Neural progenitor cell (in vitro differentiated cells): ENCODE measurements around the gene LGR5. TPM values are rescaled to one million over a fixed set of nuclear protein-coding genes. Genes with fewer than 3 reads are reported as not detected.

Source experiments
- DNase-seq: peaks from one replicate; pipeline ENCODE4 v3.0.0-alpha.2; 2016; ENCODE audit warnings: low spot score
- H2AFZ ChIP-seq: fragments of 200-600 bp; sonication (generic); replicated peaks from 2 replicates; pipeline ENCODE4 v1.6.1; 2016; ENCODE audit warnings: antibody characterized with exemption
- H3F3A ChIP-seq: fragments of 200-600 bp; sonication (generic); 2 replicates; pipeline ENCODE4 v1.6.1; 2016; ENCODE audit warnings: antibody characterized with exemption, low read depth
- H3K27ac ChIP-seq: fragments of 200-600 bp; sonication (generic); 2 replicates; pipeline ENCODE4 v1.5.1; 2016; ENCODE audit warnings: mild to moderate bottlenecking
- H3K27me3 ChIP-seq: fragments of 200-600 bp; sonication (generic); 2 replicates; pipeline ENCODE4 v1.6.1; 2016; ENCODE audit warnings: mild to moderate bottlenecking, moderate library complexity
- H3K36me3 ChIP-seq: fragments of 200-600 bp; sonication (generic); 2 replicates; pipeline ENCODE4 v1.5.1; 2016
- H3K4me1 ChIP-seq: fragments of 200-600 bp; sonication (generic); 2 replicates; pipeline ENCODE4 v1.6.1; 2016; ENCODE audit warnings: mixed run types
- H3K4me2 ChIP-seq: fragments of 200-600 bp; sonication (generic); 2 replicates; pipeline ENCODE4 v1.6.1; 2016
- H3K4me3 ChIP-seq: fragments of 200-600 bp; sonication (generic); 2 replicates; pipeline ENCODE4 v1.5.1; 2016
- H3K79me2 ChIP-seq: fragments of 200-600 bp; sonication (generic); 2 replicates; pipeline ENCODE4 v1.6.1; 2016; ENCODE audit warnings: low read depth
- H3K9ac ChIP-seq: fragments of 200-600 bp; sonication (generic); 2 replicates; pipeline ENCODE4 v1.6.1; 2016
- H3K9me3 ChIP-seq: fragments of 200-600 bp; sonication (generic); 2 replicates; pipeline ENCODE4 v1.5.1; 2016; ENCODE audit warnings: low read depth
- H4K20me1 ChIP-seq: fragments of 200-600 bp; sonication (generic); 2 replicates; pipeline ENCODE4 v1.6.1; 2016; ENCODE audit warnings: low read depth
- H3K27ac Mint-ChIP-seq: 3 replicates; pipeline ENCODE4 v1.8.0; 2021; ENCODE audit warnings: mixed read lengths
- H3K27me3 Mint-ChIP-seq: 2 replicates; pipeline ENCODE4 v1.8.0; 2022; ENCODE audit warnings: low read depth, mild to moderate bottlenecking, inconsistent platforms, moderate library complexity, mixed read lengths; ENCODE audit not compliant: insufficient read depth
- H3K36me3 Mint-ChIP-seq: 3 replicates; pipeline ENCODE4 v1.8.0; 2021; ENCODE audit warnings: mixed read lengths
- H3K4me1 Mint-ChIP-seq: 3 replicates; pipeline ENCODE4 v1.8.0; 2021; ENCODE audit warnings: mixed read lengths
- H3K4me3 Mint-ChIP-seq: 3 replicates; pipeline ENCODE4 v1.8.0; 2021; ENCODE audit warnings: mild to moderate bottlenecking, moderate library complexity, mixed read lengths
- H3K9me3 Mint-ChIP-seq: 3 replicates; pipeline ENCODE4 v1.8.0; 2020; ENCODE audit warnings: mixed read lengths
- CTCF ChIP-seq: fragments of 200-600 bp; sonication (generic); IDR thresholded peaks from 2 replicates; pipeline ENCODE4 v1.5.1; 2017; ENCODE audit warnings: antibody characterized with exemption, mild to moderate bottlenecking
- EZH2 ChIP-seq: fragments of 200-600 bp; sonication (generic); IDR thresholded peaks from 2 replicates; pipeline ENCODE4 v1.6.1; 2017; ENCODE audit warnings: antibody characterized with exemption, mild to moderate bottlenecking, moderate library complexity
- EZH2phosphoT487 ChIP-seq: fragments of 200-600 bp; sonication (generic); IDR thresholded peaks from 2 replicates; pipeline ENCODE4 v1.6.1; 2017; ENCODE audit warnings: antibody characterized with exemption
- total RNA-seq: library from RNA; depleted of rRNA; stranded (reverse); fragments of >200 nt; gene quantifications from 2 replicates; pipeline ENCODE4 v1.2.3, GENCODE V29; 2015; ENCODE audit warnings: low replicate concordance

LGR5 gene
- total RNA-seq, 1 donor from 2014 or later = 1.4 TPM

DNA sequence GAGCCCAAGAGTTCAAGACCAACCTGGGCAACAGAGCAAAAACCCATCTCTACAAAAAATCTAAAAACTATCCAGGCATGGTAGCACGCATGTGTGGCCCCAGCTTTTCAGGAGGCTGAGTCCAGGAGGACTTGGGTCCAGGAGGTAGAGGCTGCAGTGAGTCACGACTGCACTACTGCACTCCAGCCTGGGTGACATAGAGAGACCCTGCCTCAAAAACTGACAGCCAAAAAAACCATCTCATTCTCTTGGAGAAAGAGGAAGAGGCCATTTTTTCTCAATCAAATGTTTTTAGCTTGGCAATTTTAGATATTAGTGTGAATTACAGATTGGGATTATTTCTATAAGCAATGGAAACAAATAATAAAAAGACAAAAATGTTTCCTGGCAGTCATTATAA, 185.9 kb downstream of the LGR5 start:
- Mint-ChIP-seq H3K4me1 (no peaks in the 10 kb centered on the region), H3K27ac (no peak overlapping the region), H3K27me3 (no peaks in the 10 kb centered on the region)

DNA sequence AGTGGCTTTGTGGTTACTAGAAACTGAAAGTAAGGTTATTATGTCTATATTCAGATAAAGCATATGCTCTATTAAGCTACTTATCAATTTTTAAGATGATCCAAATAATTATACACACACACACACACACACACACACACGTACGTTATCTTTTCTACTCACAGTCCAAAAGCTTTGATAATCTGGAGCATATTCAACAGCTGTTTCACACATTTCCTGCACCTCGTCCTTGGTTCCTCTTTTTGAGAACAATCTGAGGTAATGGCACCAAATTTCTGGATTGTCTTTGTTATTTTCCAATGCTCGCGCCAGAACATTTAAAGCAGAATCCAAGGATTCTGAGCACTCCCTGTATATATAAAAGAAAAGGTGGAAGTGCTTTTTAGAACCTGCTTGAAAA, 186.5 kb downstream of the LGR5 start:
- peaks cover 41% of the 10 kb centered on the region for H3K36me3 Mint-ChIP-seq
- Histone ChIP-seq H2AFZ (no peak overlapping the region), H3K36me3 (peaks cover 43% of the 10 kb centered on the region), H3K4me2 (no peak overlapping the region), H3K79me2 (no peaks in the 10 kb centered on the region), H3K4me3 (no peak overlapping the region), H4K20me1 (no peaks in the 10 kb centered on the region), H3K4me1 (no peaks in the 10 kb centered on the region), H3K9me3 (no peaks in the 10 kb centered on the region), H3F3A (no peaks in the 10 kb centered on the region), H3K27ac (no peak overlapping the region), H3K27me3 (no peaks in the 10 kb centered on the region), H3K9ac (no peak overlapping the region)
- no peaks in the 10 kb centered on the region for H3K27me3 Mint-ChIP-seq
- no peaks in the 10 kb centered on the region for H3K4me1 Mint-ChIP-seq
- no peak for TF ChIP-seq CTCF
- no peak for TF ChIP-seq EZH2phosphoT487
- TF ChIP-seq EZH2 = no peak
- DNase-seq = no peak
- no peak overlapping the region for H3K27ac Mint-ChIP-seq
- H3K9me3 Mint-ChIP-seq = no peaks in the 10 kb centered on the region
- H3K4me3 Mint-ChIP-seq = no peak overlapping the region

More for the DNA sequence above, 185.9 kb downstream of the LGR5 start:
- Histone ChIP-seq H3K9me3 (no peaks in the 10 kb centered on the region), H3K27ac (no peak overlapping the region), H3K27me3 (no peaks in the 10 kb centered on the region), H3K4me1 (no peaks in the 10 kb centered on the region), H3K4me3 (no peak overlapping the region), H4K20me1 (no peaks in the 10 kb centered on the region), H3K9ac (no peak overlapping the region), H3K4me2 (no peak overlapping the region), H3K36me3 (peaks cover 36% of the 10 kb centered on the region), H2AFZ (no peak overlapping the region), H3F3A (no peaks in the 10 kb centered on the region), H3K79me2 (no peaks in the 10 kb centered on the region)
- DNase-seq = no peak
- Mint-ChIP-seq H3K36me3 (peaks cover 40% of the 10 kb centered on the region), H3K9me3 (no peaks in the 10 kb centered on the region), H3K4me3 (no peak overlapping the region)
- TF ChIP-seq CTCF = no peak
- no peak for TF ChIP-seq EZH2
- TF ChIP-seq EZH2phosphoT487 = no peak

DNA sequence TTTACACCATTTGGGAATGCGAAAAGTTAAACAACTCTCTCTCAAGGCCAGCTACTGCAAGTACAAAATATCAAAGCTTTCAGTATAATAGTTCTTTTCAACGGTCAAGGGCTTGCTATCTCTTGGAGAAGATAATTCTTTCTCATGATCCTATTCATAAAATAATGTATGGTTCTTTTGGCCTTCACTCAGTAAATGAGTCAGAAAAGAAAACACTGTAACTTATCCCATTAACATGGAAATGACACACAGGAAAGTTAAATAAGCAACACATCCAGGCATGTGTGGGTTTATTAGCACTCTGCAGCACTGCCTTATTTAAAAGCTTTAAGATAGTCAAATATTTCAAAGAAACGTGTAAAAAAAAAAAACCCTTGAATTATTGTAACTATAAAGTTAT, 187.2 kb downstream of the LGR5 start:
- Mint-ChIP-seq H3K4me1 (no peaks in the 10 kb centered on the region), H3K27me3 (no peaks in the 10 kb centered on the region), H3K36me3 (peaks cover 37% of the 10 kb centered on the region), H3K9me3 (no peaks in the 10 kb centered on the region), H3K27ac (no peak overlapping the region), H3K4me3 (no peak overlapping the region)
- Histone ChIP-seq H4K20me1 (no peaks in the 10 kb centered on the region), H3K4me2 (no peak overlapping the region), H3K9ac (no peak overlapping the region), H3K4me1 (no peaks in the 10 kb centered on the region), H2AFZ (no peak overlapping the region), H3K36me3 (peaks cover 46% of the 10 kb centered on the region), H3K27ac (no peak overlapping the region), H3K79me2 (no peaks in the 10 kb centered on the region), H3K27me3 (no peaks in the 10 kb centered on the region), H3F3A (no peaks in the 10 kb centered on the region), H3K9me3 (no peaks in the 10 kb centered on the region), H3K4me3 (no peak overlapping the region)
- TF ChIP-seq EZH2 (no peak), CTCF (no peak), EZH2phosphoT487 (no peak)
- DNase-seq = no peak
